GM13976 (cell line): ENCODE results near the gene NCBP3.

Experiments used
- DNase-seq: peaks from one replicate; pipeline ENCODE4 v3.0.0; 2012; ENCODE audit warnings: low spot score
- in situ Hi-C: fragments of 300-500 bp; cut with MboI; formaldehyde crosslinking; loops from one replicate; pipeline ENCODE4 v1.12.0; 2022; ENCODE audit warnings: low sequenced_read_pairs, mixed read lengths, inconsistent platforms; ENCODE audit not compliant: unreplicated experiment
- TF ChIP-seq, protein P1 (sequence below): IDR thresholded peaks from 2 replicates; pipeline ENCODE4 v1.5.1; 2012; ENCODE audit warnings: borderline replicate concordance, mild to moderate bottlenecking; ENCODE audit not compliant: insufficient read depth; ENCODE audit errors: extremely low read depth, missing control alignments, control extremely low read depth

NCBP3 gene

GRCh38 chr17:3870871-3871306 is 24.8 kb upstream of the NCBP3 start:
- in situ Hi-C loops, result no loop called here
- TF ChIP-seq, protein P1, sequence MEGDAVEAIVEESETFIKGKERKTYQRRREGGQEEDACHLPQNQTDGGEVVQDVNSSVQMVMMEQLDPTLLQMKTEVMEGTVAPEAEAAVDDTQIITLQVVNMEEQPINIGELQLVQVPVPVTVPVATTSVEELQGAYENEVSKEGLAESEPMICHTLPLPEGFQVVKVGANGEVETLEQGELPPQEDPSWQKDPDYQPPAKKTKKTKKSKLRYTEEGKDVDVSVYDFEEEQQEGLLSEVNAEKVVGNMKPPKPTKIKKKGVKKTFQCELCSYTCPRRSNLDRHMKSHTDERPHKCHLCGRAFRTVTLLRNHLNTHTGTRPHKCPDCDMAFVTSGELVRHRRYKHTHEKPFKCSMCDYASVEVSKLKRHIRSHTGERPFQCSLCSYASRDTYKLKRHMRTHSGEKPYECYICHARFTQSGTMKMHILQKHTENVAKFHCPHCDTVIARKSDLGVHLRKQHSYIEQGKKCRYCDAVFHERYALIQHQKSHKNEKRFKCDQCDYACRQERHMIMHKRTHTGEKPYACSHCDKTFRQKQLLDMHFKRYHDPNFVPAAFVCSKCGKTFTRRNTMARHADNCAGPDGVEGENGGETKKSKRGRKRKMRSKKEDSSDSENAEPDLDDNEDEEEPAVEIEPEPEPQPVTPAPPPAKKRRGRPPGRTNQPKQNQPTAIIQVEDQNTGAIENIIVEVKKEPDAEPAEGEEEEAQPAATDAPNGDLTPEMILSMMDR, result no peak
- peak; percentile 68 for DNase-seq

- in situ Hi-C loops, result no loop called here
- DNase-seq, result no peak
- TF ChIP-seq, protein P1, result no peak
Measured at GRCh38 chr17:3867606-3868005, 21.6 kb upstream of the NCBP3 start.

GRCh38 chr17:3867106-3867505 is 21.1 kb upstream of the NCBP3 start:
- in situ Hi-C loops, result no loop called here
- no peak for DNase-seq
- TF ChIP-seq, protein P1, result no peak

DNA sequence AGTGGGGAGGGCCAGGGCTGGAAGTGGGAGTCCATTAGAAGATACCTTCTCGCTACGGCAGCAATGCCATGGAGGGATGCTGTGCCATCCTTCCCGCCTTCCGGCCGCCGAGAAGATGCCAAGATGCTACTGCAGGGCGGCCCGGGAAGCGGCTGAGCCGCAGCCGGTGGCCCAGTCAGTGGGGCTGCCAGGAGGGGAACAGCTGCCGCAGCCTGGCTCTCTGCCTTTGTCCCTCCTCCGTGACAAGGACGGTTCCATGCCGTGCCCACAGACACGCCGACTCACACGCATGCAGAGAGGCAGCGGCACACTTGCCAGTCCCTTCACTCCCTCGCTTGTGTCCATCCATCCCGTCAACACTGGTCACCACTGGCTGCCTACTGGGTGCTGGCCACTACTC is 20.2 kb upstream of the NCBP3 start:
- in situ Hi-C loops, result no loop called here
- TF ChIP-seq, protein P1, result no peak

GRCh38 chr17:3865176-3865575 is 19.1 kb upstream of the NCBP3 start:
- TF ChIP-seq, protein P1, result no peak
- no peak for DNase-seq
- in situ Hi-C loops, result no loop called here

More for the DNA sequence above, 20.2 kb upstream of the NCBP3 start:
- no peak for DNase-seq

- TF ChIP-seq, protein P1, result no peak
- in situ Hi-C loops, result no loop called here
- no peak for DNase-seq
Measured at GRCh38 chr17:3864534-3864933, 18.5 kb upstream of the NCBP3 start.
